Keratinocyte (primary cell): Measurements from ENCODE around the gene MRPS11. TPM values are rescaled to one million over a fixed set of nuclear protein-coding genes. Genes with fewer than 3 reads are reported as not detected.

Experiments used
- DNase-seq: peaks from one replicate; pipeline ENCODE4 v3.0.0-alpha.2; 2011; ENCODE audit warnings: low read depth, missing footprints, low spot score
- FAIRE-seq: peaks from 2 replicates; lab custom pipeline; 2011; peaks lifted over from hg19 to GRCh38; lab: Jason Lieb, UNC
- H2AFZ ChIP-seq: 2 replicates; pipeline ENCODE4 v1.6.0; 2012; ENCODE audit warnings: low read length, control low read depth, inconsistent platforms; ENCODE audit not compliant: control insufficient read depth
- H3K27ac ChIP-seq: 2 replicates; pipeline ENCODE4 v1.5.1; 2011; ENCODE audit warnings: low read length; ENCODE audit not compliant: control insufficient read depth, insufficient read depth
- H3K27me3 ChIP-seq: 3 replicates; pipeline ENCODE4 v1.6.0; 2011; ENCODE audit warnings: low read length; ENCODE audit not compliant: control insufficient read depth, insufficient read depth; ENCODE audit errors: extremely low read depth
- H3K36me3 ChIP-seq, 2 experiments: 2 replicates in 1 of 2; 3 replicates in 1 of 2; pipeline ENCODE4 v1.5.1; 2011; ENCODE audit warnings: low read length in 2 of 2, mild to moderate bottlenecking in 1 of 2; ENCODE audit not compliant: control insufficient read depth in 2 of 2, insufficient read depth in 2 of 2; ENCODE audit errors: extremely low read depth in 1 of 2
- H3K4me1 ChIP-seq: 3 replicates; pipeline ENCODE4 v1.5.1; 2011; ENCODE audit warnings: low read length; ENCODE audit not compliant: control insufficient read depth, insufficient read depth; ENCODE audit errors: extremely low read depth
- H3K4me2 ChIP-seq: 3 replicates; pipeline ENCODE4 v1.6.0; 2011; ENCODE audit warnings: low read depth, low read length; ENCODE audit not compliant: control insufficient read depth, insufficient read depth; ENCODE audit errors: extremely low read depth
- H3K4me3 ChIP-seq, 3 experiments: fragments of 200-600 bp in 1 of 3; sonication (generic) in 1 of 3; 2 replicates in 2 of 3; 3 replicates in 1 of 3; pipeline ENCODE4 v1.5.1; 2011 to 2016; ENCODE audit warnings: low read length in 3 of 3, mild to moderate bottlenecking in 3 of 3, control low read depth in 2 of 3, inconsistent platforms in 1 of 3, low read depth in 1 of 3, mixed read lengths in 1 of 3, mixed run types in 1 of 3, moderate library complexity in 1 of 3; ENCODE audit not compliant: control insufficient read depth in 2 of 3, insufficient read depth in 2 of 3; ENCODE audit errors: extremely low read depth in 1 of 3
- H3K79me2 ChIP-seq: 2 replicates; pipeline ENCODE4 v1.6.0; 2012; ENCODE audit warnings: low read length; ENCODE audit not compliant: control insufficient read depth, insufficient read depth
- H3K9ac ChIP-seq: 3 replicates; pipeline ENCODE4 v1.6.0; 2011; ENCODE audit warnings: low read length; ENCODE audit not compliant: control insufficient read depth, insufficient read depth; ENCODE audit errors: extremely low read depth
- H3K9me1 ChIP-seq: 3 replicates; pipeline ENCODE4 v1.6.0; 2011; ENCODE audit warnings: low read length; ENCODE audit not compliant: control insufficient read depth, insufficient read depth; ENCODE audit errors: extremely low read depth
- H3K9me3 ChIP-seq: 2 replicates; pipeline ENCODE4 v1.5.1; 2012; ENCODE audit warnings: low read depth, low read length; ENCODE audit not compliant: control insufficient read depth
- H4K20me1 ChIP-seq: 3 replicates; pipeline ENCODE4 v1.6.0; 2011; ENCODE audit warnings: low read length; ENCODE audit not compliant: control insufficient read depth, insufficient read depth; ENCODE audit errors: extremely low read depth
- CTCF ChIP-seq, 3 experiments: IDR thresholded peaks in 1 of 3; conservative IDR thresholded peaks in 1 of 3; optimal IDR thresholded peaks in 1 of 3; 2 replicates in 2 of 3; 3 replicates in 1 of 3; pipeline versions ENCODE3 to v1.5.1; 2011; ENCODE audit warnings: low read length in 3 of 3, mild to moderate bottlenecking in 3 of 3, moderate library complexity in 2 of 3, control low read depth in 1 of 3, inconsistent platforms in 1 of 3; ENCODE audit not compliant: insufficient read depth in 2 of 3; ENCODE audit errors: extremely low read depth in 1 of 3
- EZH2 ChIP-seq: IDR thresholded peaks from one replicate; pipeline ENCODE4 v1.6.1; 2012; ENCODE audit warnings: inconsistent platforms, mild to moderate bottlenecking, low read length, moderate library complexity
- dilution Hi-C: fragments of 300-500 bp; cut with MboI; formaldehyde crosslinking; loops from one replicate; pipeline ENCODE4 v1.7.0; 2020; ENCODE audit warnings: low sequenced_read_pairs; ENCODE audit not compliant: extremely low pct_ligation_motif_present
- polyA plus RNA-seq, 5 experiments: library from polyadenylated mRNA; depleted of rRNA in 3 of 5; stranded (reverse) in 3 of 5; stranded (forward) in 1 of 5; unstranded in 1 of 5; fragments of >200 nt; gene quantifications; 1 replicate in 1 of 5; 2 replicates in 3 of 5; 3 replicates in 1 of 5; pipeline versions ENCODE4 v1.2.1 to v1.2.3, GENCODE V29; 2011 to 2012; ENCODE audit warnings: missing spikeins in 2 of 5, low read depth in 1 of 5, low replicate concordance in 1 of 5

The MRPS11 gene
- polyA plus RNA-seq, 1 donor (not counting 4 experiments of a cell fraction or from before 2014, with no cell fraction given) = 60.9 TPM

DNA sequence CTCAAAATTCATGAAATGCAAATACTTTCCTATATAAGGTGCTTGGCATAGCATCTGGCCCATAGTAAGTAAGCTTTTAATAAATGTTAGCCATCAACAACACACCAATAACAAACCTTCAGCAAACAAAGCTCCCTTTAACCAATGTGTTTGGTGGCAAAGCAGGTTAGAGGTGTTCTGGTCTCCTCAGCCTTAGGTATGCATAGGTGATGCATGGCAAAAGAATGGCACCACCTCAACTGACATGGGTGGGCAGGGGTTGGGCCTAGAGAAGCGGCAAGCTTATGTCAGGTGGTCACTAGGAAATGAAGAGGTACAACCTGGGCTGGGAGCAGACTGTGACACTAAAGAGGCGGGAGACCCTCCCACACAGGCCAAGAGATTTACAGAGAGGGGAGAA lies 38.2 kb downstream of the MRPS11 start:
- no peak overlapping the region for H3K4me2 ChIP-seq
- H3K36me3 ChIP-seq = no peaks in the 10 kb centered on the region
- H3K9me3 ChIP-seq = no peaks in the 10 kb centered on the region
- no peaks in the 10 kb centered on the region for H3K9me1 ChIP-seq
- H3K9ac ChIP-seq = no peak overlapping the region
- no peaks in the 10 kb centered on the region for H3K79me2 ChIP-seq
- DNase-seq (no peak), FAIRE-seq (no peak)
- H4K20me1 ChIP-seq = no peaks in the 10 kb centered on the region
- H2AFZ ChIP-seq = no peak overlapping the region
- H3K27me3 ChIP-seq = no peaks in the 10 kb centered on the region
- H3K4me3 ChIP-seq = no peak overlapping the region
- no peaks in the 10 kb centered on the region for H3K4me1 ChIP-seq
- TF ChIP-seq EZH2 (no peak), CTCF (optimal IDR thresholded peaks at IDR 0.05 in 1 of 3, IDR thresholded peaks at IDR 0.05 in 1 of 3, conservative IDR thresholded peaks at IDR 0.05 in 1 of 3; ENCODE audit: extremely low read depth in 1 of 3, insufficient read depth in 2 of 3, low read length in 3 of 3) (no peak)
- H3K27ac ChIP-seq = no peak overlapping the region
- dilution Hi-C loops = no loop called here

GRCh38 chr15:88506628-88507027 lies 39.1 kb downstream of the MRPS11 start:
- Histone ChIP-seq H3K79me2 (no peaks in the 10 kb centered on the region), H3K9ac (no peak overlapping the region), H3K27me3 (no peaks in the 10 kb centered on the region), H3K4me3 (no peak overlapping the region), H3K36me3 (no peaks in the 10 kb centered on the region), H3K4me1 (no peaks in the 10 kb centered on the region), H4K20me1 (no peaks in the 10 kb centered on the region), H3K27ac (no peak overlapping the region), H3K9me1 (no peaks in the 10 kb centered on the region), H3K4me2 (no peak overlapping the region), H3K9me3 (no peaks in the 10 kb centered on the region), H2AFZ (no peak overlapping the region)
- no peak for FAIRE-seq
- DNase-seq = no peak
- dilution Hi-C loops = no loop called here
- TF ChIP-seq EZH2 (no peak), CTCF (optimal IDR thresholded peaks at IDR 0.05 in 1 of 3, IDR thresholded peaks at IDR 0.05 in 1 of 3, conservative IDR thresholded peaks at IDR 0.05 in 1 of 3; ENCODE audit: extremely low read depth in 1 of 3, insufficient read depth in 2 of 3, low read length in 3 of 3) (no peak)
